ENCODE data around the gene PGBD5.

Gene PGBD5

DNA sequence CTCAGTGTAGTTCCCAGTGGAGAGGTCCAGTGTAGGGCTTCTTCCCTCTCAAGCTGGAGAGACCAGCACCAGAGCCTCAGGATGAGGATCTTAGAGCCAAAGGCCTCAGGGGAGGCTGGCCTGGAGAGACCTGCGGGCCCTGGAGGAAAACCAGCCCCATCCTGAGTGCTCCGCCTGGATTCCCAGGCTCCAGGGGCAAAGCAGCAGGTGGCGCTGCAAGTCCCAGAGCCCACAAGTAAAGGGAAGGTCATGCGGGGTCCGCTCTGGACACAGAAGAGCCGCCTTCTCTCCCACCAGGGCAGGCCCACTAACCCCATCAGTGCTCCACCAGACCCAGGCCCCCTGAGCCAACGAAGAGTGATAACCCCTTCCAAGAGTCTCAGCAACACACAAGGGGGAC is 22.7 kb downstream of the PGBD5 start:
- no peak for DNase-seq
- Histone ChIP-seq H3K27me3 (replicated peaks) (no peaks in the 10 kb centered on the region), H3K4me3 (ENCODE audit: low read depth, low read length) (no peak overlapping the region), H3K27ac (no peak overlapping the region), H3K36me3 (replicated peaks) (no peaks in the 10 kb centered on the region)
- TF ChIP-seq, protein P1, sequence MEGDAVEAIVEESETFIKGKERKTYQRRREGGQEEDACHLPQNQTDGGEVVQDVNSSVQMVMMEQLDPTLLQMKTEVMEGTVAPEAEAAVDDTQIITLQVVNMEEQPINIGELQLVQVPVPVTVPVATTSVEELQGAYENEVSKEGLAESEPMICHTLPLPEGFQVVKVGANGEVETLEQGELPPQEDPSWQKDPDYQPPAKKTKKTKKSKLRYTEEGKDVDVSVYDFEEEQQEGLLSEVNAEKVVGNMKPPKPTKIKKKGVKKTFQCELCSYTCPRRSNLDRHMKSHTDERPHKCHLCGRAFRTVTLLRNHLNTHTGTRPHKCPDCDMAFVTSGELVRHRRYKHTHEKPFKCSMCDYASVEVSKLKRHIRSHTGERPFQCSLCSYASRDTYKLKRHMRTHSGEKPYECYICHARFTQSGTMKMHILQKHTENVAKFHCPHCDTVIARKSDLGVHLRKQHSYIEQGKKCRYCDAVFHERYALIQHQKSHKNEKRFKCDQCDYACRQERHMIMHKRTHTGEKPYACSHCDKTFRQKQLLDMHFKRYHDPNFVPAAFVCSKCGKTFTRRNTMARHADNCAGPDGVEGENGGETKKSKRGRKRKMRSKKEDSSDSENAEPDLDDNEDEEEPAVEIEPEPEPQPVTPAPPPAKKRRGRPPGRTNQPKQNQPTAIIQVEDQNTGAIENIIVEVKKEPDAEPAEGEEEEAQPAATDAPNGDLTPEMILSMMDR (IDR thresholded peaks at IDR 0.05; ENCODE audit: low read depth, low read length, missing control alignments): no peak
- in situ Hi-C loops (cut with HindIII; ENCODE audit: low pct_ligation_motif_present, low sequenced_read_pairs): no loop called here

DNA sequence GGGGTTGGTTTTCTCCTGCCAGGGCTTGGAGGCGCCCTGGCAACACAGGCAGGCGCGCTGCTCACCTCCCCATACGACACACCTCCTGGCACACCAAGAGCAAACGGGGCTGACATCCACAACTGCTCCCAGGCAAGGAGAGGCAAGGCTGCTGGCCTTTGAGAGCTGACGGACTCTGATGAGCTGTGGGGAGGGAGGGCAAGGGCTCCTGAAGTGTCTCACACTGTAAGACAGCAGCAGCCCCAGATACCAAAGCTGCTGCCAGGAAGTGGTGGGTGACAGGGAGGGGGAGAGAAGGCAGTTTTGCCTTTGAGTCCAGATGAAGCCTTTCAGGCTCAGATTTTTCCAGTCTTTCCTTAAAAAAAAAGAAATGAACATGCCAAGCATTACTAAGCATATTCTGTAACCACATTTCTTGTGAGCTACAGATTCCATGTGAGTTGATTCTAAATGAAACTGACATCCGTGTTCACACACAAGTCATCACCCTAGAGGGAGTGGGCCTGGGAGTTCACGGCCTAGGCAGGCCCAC is 24.3 kb downstream of the PGBD5 start:
- Histone ChIP-seq H3K36me3 (replicated peaks) (no peaks in the 10 kb centered on the region), H3K4me3 (ENCODE audit: low read depth, low read length) (no peak overlapping the region), H3K27me3 (replicated peaks) (no peaks in the 10 kb centered on the region), H3K27ac (no peak overlapping the region)
- DNase-seq: no peak
- TF ChIP-seq, protein P1 (IDR thresholded peaks at IDR 0.05; ENCODE audit: low read depth, low read length, missing control alignments): no peak
- in situ Hi-C loops (cut with HindIII; ENCODE audit: low pct_ligation_motif_present, low sequenced_read_pairs): no loop called here

DNA sequence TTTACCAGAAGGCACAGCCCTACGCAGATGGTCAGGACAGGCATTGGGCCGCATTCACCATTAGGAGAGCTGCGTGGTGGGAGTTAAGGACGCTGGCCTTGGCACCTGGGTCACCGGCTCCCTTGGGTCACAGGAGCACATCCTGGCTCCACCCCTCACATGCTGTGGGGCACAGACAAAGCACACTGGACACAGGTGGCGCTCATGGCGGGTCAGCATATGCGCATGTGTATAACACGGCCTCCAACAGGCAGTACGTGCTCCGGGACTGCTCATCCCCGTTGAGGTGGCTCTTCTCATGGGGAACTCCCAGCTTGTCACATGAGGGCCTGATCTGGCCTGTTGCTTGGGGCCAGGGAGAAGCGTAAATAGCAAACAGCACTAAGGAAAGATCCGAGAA is 25.0 kb downstream of the PGBD5 start:
- Histone ChIP-seq H3K27me3 (replicated peaks) (no peaks in the 10 kb centered on the region), H3K36me3 (replicated peaks) (no peaks in the 10 kb centered on the region), H3K27ac (no peak overlapping the region), H3K4me3 (ENCODE audit: low read depth, low read length) (no peak overlapping the region)
- DNase-seq: no peak
- TF ChIP-seq, protein P1 (IDR thresholded peaks at IDR 0.05; ENCODE audit: low read depth, low read length, missing control alignments): no peak
- in situ Hi-C loops (cut with HindIII; ENCODE audit: low pct_ligation_motif_present, low sequenced_read_pairs): no loop called here

DNA sequence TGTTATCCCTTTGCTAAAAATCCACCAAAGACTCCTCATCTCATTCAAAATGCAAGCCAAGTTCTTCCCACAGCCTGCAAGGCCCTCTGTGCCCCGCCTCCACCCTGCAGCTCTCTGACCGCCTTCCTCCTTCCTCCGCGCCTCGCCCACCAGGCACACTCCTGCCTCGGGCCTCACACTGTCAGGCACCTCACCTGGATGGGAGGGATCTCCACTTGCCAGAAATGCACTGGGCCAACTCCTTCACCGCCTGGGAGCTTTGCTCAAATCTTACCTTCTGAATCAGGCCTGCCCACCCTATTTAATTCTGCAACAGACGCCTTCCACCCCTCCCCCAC is 26.2 kb downstream of the PGBD5 start:
- TF ChIP-seq, protein P1 (IDR thresholded peaks at IDR 0.05; ENCODE audit: low read depth, low read length, missing control alignments): no peak

DNA sequence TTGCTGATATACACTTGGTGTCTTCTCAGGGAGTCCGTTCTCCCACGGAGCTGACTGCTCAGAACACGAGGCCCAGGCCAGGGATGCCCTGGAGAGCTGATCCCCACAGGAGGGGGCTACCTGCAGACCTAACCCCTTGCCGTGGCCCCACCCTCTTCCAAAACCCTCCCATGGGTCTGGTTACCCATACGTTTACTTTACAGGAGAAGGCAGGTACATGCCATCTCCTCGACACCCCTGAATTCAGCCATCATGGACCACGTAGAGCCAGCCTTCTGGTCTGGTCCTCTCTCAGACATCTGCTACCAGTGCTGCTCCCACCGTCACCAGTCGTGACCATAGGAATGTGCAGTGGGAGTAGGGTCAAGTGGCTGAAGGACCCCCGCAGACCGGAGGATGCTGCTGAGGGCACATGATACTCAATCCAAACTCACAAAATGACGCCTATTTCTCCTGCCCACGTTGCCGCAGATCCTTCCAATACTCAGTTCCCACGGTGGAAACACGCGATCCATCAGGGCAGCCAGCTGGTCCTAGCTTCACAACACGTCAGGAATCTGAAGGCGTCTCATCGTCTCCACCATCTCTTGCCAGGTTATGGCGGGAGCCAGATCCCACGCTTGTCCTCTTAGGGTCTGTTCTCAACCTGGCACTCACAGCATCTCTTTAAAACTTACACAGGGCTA is 26.7 kb downstream of the PGBD5 start:
- H3K36me3 ChIP-seq (replicated peaks): no peaks in the 10 kb centered on the region
- no peak for DNase-seq
- TF ChIP-seq, protein P1 (IDR thresholded peaks at IDR 0.05; ENCODE audit: low read depth, low read length, missing control alignments): no peak
- in situ Hi-C loops (cut with HindIII; ENCODE audit: low pct_ligation_motif_present, low sequenced_read_pairs): no loop called here
- no peak overlapping the region for H3K4me3 ChIP-seq (ENCODE audit: low read depth, low read length)
- H3K27ac ChIP-seq: no peak overlapping the region
- no peaks in the 10 kb centered on the region for H3K27me3 ChIP-seq (replicated peaks)

More for the DNA sequence above, 26.2 kb downstream of the PGBD5 start:
- no peak for DNase-seq
- no peak overlapping the region for H3K4me3 ChIP-seq (ENCODE audit: low read depth, low read length)
- H3K27ac ChIP-seq: no peak overlapping the region
- no peaks in the 10 kb centered on the region for H3K36me3 ChIP-seq (replicated peaks)
- H3K27me3 ChIP-seq (replicated peaks): no peaks in the 10 kb centered on the region
- in situ Hi-C loops (cut with HindIII; ENCODE audit: low pct_ligation_motif_present, low sequenced_read_pairs): no loop called here

DNA sequence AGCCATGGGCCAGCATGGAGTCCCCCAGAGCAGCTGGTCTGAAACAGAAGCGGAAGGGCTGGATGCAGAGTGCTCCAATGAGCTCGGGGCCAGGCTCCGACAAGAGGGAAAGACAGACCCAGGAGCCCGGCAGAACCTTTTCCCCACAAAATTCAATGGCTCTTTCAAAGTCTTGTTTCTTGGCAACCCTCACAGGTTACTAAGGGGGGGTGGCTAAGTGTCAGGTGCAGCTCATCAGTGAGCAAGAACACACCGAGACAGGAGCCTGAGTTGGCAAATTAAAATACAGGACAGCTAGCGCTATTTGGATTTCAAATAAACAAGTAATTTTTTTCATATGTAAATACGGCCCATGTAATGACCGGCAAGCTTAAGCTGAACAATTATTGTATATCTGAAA is 27.3 kb downstream of the PGBD5 start:
- no peak for DNase-seq
- in situ Hi-C loops (cut with HindIII; ENCODE audit: low pct_ligation_motif_present, low sequenced_read_pairs): no loop called here
- Histone ChIP-seq H3K27ac (no peak overlapping the region), H3K4me3 (ENCODE audit: low read depth, low read length) (no peak overlapping the region), H3K36me3 (replicated peaks) (no peaks in the 10 kb centered on the region), H3K27me3 (replicated peaks) (no peaks in the 10 kb centered on the region)
- TF ChIP-seq, protein P1 (IDR thresholded peaks at IDR 0.05; ENCODE audit: low read depth, low read length, missing control alignments): no peak

Data from brain microvascular endothelial cell (primary cell).